HG03460 (cell line): Measurements from ENCODE around the gene ZNF37A.
"Not testable (repeated sequence)": the region's sequence is repeated elsewhere in the genome, so short reads cannot be mapped to it uniquely, and the experiment has no call there.

Experiments used
- ATAC-seq: cut with Tn5 transposase; IDR thresholded peaks from one replicate; pipeline ENCODE4 v1.9.1; 2021; ENCODE audit not compliant: unreplicated experiment

The ZNF37A gene

DNA sequence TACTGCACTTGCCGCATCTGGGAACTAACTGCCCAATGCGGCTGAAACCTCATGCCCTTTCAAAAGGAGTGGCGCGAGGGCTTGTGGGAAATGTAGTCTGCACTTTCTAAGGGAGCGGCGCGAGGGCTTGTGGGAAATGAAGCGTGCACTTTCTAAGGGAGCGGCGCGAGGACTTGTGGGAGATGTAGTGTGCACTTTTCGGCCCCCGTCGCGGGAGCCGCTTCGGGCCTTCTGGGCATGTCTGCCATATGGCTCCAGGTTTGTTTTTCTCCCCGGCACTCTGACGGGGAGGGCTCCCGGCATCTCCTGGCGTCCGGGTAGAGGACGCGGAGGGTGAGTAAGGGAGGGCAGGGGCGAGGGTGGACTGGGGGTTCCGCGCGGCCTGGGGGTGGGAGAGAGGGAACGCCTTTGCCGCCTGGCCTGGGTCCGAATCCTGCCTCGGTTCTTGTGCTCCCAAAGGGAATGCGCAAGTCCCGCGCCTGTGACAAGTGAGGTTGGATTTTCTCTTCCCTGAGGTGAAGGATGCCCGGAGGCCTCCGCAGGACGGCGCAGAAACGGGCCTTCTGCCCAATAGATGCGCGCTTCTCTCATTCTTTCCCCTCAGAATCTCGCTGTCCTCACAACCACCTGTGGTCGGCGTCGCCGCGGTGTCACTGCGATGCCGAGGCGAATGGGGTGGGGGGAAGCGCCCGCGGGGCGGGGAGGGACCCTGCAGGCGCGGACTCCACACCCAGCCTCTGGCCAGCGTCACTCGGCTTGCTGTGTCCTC is at the start of gene ZNF37A:
TSS of gene ZNF37A (plus strand) at position 180 of the 769 bp plus-strand sequence. CDS start 2,281 bp downstream, outside the sequence.
- peak; percentile 97 for ATAC-seq

GRCh38 chr10:38045129-38045528 is 49.0 kb upstream of the ZNF37A start:
- no peak for ATAC-seq

GRCh38 chr10:38047666-38048065 is 46.5 kb upstream of the ZNF37A start:
- no peak for ATAC-seq

DNA sequence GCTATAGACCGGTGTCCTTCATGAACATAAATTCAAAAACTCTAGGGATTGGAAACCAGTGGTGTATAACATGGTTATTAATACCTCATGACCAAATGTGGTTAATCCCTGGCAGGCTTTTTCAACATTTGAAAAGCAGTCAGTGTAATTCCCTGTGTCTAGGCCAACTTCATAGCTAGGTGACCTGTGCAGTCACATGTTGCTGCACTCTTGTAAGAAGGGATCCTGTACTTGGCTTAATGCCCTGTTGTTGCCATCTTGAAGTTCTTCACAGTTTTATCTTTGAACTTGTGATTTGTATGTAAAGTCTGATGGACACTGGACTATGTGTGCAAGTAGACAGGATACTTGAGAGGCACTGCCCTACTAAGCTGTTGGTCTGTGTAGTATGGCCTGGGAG is 43.9 kb upstream of the ZNF37A start:
- no peak for ATAC-seq

GRCh38 chr10:38054361-38054797 is 39.8 kb upstream of the ZNF37A start:
- no peak for ATAC-seq

GRCh38 chr10:38055274-38055894 is 38.8 kb upstream of the ZNF37A start:
- ATAC-seq: not testable (repeated sequence)

DNA sequence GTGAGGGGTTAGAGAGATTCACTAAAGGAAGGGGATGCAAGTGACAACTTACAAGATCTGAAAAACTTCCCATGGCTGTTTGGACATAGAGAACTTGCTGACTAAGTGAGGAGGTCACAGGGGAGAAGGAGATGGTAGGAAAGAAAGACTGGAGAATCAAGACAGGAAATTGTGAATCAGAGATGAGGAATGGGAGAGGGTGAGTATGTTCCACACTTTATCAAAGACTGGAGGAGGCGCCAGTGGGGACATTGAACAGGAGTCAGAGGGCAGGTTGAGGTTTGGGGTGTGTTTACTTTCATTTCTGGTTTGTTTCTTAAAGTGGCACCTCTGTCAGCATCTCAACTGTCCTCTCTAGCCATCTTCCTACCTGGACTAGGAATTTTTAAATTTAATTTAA is 24.5 kb upstream of the ZNF37A start:
- not testable (repeated sequence) for ATAC-seq

- no peak for ATAC-seq
These were observed 23.6 kb upstream of the ZNF37A start for GRCh38 chr10:38070501-38070900.

- no peak for ATAC-seq
These were observed 21.6 kb upstream of the ZNF37A start for GRCh38 chr10:38072552-38072951.

- ATAC-seq: no peak
These were observed 17.4 kb upstream of the ZNF37A start for GRCh38 chr10:38076687-38077086.

DNA sequence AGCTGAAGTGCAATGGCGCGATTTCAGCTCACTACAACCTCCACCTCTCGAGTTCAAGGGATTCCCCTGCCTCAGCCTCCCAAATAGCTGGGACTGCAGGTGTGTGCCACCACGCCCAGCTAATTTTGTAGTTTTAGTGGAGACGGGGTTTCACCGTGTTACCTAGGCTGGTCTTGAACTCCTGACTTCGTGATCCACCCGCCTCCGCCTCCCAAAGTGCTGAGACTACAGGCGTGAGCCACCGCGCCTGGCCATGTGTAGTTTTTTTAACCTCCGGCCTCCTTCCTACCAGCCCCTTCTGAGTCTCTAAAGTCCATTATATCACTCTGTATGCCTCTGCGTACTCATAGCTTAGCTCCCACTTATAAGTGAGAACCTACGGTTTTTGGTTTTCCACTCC is 819 bp upstream of the ZNF37A start:
- not testable (repeated sequence) for ATAC-seq

DNA sequence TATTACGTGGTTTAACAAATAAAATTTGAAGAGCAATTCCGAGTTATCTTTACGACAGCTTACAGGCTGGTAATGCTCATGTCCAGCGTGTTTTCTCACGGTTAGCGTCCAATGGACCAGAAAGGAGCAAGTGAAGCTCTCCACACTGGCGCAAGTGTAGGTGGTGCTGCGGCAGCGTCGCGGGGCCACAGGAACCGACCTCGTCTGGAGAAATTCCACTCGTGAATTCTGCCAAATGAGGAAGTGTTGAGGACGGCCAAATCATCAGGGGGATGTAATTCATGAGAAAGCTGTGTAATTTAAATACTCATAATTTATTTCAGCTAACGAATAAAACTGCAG is 350 bp upstream of the ZNF37A start:
- ATAC-seq: peak; percentile 22

GRCh38 chr10:38094927-38095574 is 914 bp downstream of the ZNF37A start:
- no peak for ATAC-seq

DNA sequence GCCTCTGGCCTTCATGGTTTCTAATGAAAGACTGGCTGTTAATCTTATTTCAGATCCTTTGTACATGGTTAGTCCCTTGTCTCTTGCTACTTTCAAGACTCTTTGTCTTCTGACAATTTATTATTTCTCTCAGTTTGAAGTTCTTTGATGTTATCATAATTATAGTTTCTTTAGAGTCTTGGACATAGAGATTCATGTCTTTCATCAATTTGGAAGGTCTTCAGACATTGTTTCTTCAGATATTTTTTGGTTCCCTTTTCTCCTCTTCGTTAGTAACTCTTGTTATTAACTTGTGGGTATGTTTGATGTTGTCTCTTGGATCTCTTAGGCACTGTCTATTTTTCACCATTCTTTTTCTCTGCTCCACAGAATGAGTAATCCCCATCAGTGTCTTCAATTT is 8.7 kb downstream of the ZNF37A start:
- no peak for ATAC-seq

- ATAC-seq: no peak
These were observed 9.6 kb downstream of the ZNF37A start for GRCh38 chr10:38103756-38104155.

DNA sequence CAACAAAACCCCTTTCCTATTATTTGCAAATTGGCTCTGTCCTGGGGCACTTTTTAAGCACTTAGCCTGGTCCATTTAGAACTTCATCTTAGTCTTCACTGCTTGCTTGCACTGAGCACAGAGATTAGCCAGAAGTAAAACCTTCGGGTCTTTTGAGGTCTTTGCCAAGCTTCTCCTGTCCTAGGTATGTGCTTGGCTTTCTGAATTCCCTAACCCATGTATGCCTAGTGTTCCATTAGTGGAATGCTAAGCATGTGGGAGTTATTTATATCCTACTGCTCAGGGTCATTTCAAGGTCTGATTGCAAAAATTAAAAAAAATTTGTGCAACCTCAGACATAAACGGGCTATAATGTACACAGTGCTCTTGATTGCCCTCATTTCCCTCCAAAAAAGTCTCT is 18.0 kb downstream of the ZNF37A start:
- ATAC-seq: no peak

DNA sequence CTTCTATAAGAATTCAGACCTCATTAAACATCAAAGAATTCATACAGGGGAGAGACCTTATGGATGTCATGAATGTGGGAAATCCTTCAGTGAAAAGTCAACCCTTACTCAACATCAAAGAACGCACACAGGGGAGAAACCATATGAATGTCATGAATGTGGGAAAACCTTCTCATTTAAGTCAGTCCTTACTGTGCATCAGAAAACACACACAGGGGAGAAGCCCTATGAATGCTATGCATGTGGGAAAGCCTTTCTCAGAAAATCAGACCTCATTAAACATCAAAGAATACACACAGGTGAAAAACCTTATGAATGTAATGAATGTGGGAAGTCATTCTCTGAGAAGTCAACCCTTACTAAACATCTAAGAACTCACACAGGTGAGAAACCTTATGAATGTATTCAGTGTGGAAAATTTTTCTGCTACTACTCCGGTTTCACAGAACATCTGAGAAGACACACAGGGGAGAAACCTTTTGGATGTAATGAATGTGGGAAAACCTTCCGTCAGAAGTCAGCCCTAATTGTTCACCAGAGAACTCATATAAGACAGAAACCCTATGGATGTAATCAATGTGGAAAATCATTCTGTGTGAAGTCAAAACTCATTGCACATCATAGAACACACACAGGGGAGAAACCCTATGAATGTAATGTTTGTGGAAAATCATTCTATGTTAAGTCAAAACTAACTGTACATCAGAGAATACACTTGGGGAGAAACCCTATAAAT is 24.1 kb downstream of the ZNF37A start:
- no peak for ATAC-seq

DNA sequence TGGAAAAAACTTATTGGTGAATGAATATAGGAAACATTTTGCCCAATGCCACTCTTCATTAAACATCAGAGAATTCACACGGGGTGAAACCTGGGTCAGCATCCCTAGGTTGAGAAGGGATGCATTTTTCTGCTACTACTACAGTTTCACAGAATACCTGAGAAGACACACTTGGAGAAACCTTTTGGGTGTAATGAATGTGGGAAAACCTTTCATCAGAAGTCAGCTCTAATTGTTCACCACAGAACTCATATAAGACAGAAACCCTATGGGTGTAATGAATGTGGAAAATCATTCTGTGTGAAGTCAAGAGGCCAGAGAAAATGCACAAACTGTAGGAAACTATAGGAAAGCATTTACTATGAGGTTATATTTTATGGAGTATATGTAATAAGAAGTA is 24.9 kb downstream of the ZNF37A start:
- ATAC-seq: no peak

DNA sequence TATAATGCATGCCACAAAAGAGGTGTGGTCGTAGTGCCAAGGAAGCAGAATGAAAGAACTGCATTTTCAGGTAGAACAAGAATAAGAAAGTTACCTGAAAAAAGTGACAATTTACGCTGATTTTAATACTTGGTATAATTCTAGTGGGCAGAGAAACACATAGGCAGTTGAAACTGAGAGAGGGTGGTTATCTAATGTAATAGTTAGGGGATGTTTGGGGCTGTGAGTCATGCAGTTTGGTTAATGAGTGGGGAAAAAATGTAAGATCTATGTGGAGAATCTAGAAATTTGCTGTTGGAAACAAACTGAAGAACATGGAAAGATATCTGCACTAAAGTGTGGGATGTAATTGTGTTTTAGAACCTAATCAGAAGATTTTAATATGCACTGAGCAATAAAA is 33.7 kb downstream of the ZNF37A start:
- ATAC-seq: no peak

GRCh38 chr10:38143587-38143986 is 49.5 kb downstream of the ZNF37A start:
- no peak for ATAC-seq

- ATAC-seq: no peak
These were observed 52.6 kb downstream of the ZNF37A start for GRCh38 chr10:38146579-38147333.
